Activated CD4-positive, alpha-beta T cell treated with anti-CD3 and anti-CD28 coated beads, Interleukin-2, Interleukin-4, amounts not matched to agents 100 ng/mL and 50 ng/mL, durations not matched to agents 16 hours and 8 hours (primary cell): ENCODE measurements around the gene TBXA2R.

Experiments used
- DNase-seq: peaks from one replicate; pipeline ENCODE4 v3.0.0-alpha.2; 2020; ENCODE audit warnings: low spot score

Gene TBXA2R

GRCh38 chr19:3551792-3552095 is 54.9 kb downstream of the TBXA2R start:
- no peak for DNase-seq

GRCh38 chr19:3550947-3551791 is 55.5 kb downstream of the TBXA2R start:
- no peak for DNase-seq

GRCh38 chr19:3549816-3550215 is 56.9 kb downstream of the TBXA2R start:
- no peak for DNase-seq

GRCh38 chr19:3548606-3549005 is 58.1 kb downstream of the TBXA2R start:
- DNase-seq: no peak

GRCh38 chr19:3547767-3548282 is 58.9 kb downstream of the TBXA2R start:
- DNase-seq: no peak

- peak; percentile 45 for DNase-seq
These were observed 59.4 kb downstream of the TBXA2R start for GRCh38 chr19:3547301-3547731.

- DNase-seq: no peak
These were observed 60.6 kb downstream of the TBXA2R start for GRCh38 chr19:3546119-3546518.

GRCh38 chr19:3545669-3546034 is 61.0 kb downstream of the TBXA2R start:
- DNase-seq: no peak

- DNase-seq: peak; percentile 79
These were observed 61.7 kb downstream of the TBXA2R start for GRCh38 chr19:3544742-3545668.
